ENCODE results near the gene TBL1X. TPM values are rescaled to one million over a fixed set of nuclear protein-coding genes. Genes with fewer than 3 reads are reported as not detected.
"Not testable (repeated sequence)": the region's sequence is repeated elsewhere in the genome, so short reads cannot be mapped to it uniquely, and the experiment has no call there.

The TBL1X gene
- polyA plus RNA-seq, 1 donor (not counting 4 experiments of a cell fraction or from before 2014, with no cell fraction given) = 2.2 TPM

- Histone ChIP-seq H4K20me1 (ENCODE audit: control insufficient read depth, extremely low read depth, insufficient read depth, low read length) (no peaks in the 10 kb centered on the region), H3K36me3 (ENCODE audit: control insufficient read depth in 2 of 2, extremely low read depth in 1 of 2, insufficient read depth in 2 of 2, low read length in 2 of 2) (no peaks in the 10 kb centered on the region), H2AFZ (ENCODE audit: control insufficient read depth, low read length) (no peak overlapping the region), H3K79me2 (ENCODE audit: control insufficient read depth, insufficient read depth, low read length) (no peaks in the 10 kb centered on the region), H3K27me3 (ENCODE audit: control insufficient read depth, extremely low read depth, insufficient read depth, low read length) (no peaks in the 10 kb centered on the region), H3K9me1 (ENCODE audit: control insufficient read depth, extremely low read depth, insufficient read depth, low read length) (no peaks in the 10 kb centered on the region), H3K27ac (ENCODE audit: control insufficient read depth, insufficient read depth, low read length) (no peak overlapping the region), H3K9ac (ENCODE audit: control insufficient read depth, extremely low read depth, insufficient read depth, low read length) (no peak overlapping the region), H3K9me3 (ENCODE audit: control insufficient read depth, low read depth, low read length) (no peaks in the 10 kb centered on the region), H3K4me3 (ENCODE audit: control insufficient read depth in 2 of 3, extremely low read depth in 1 of 3, insufficient read depth in 2 of 3, low read depth in 1 of 3, low read length in 3 of 3) (no peak overlapping the region), H3K4me2 (ENCODE audit: control insufficient read depth, extremely low read depth, insufficient read depth, low read depth, low read length) (no peak overlapping the region), H3K4me1 (ENCODE audit: control insufficient read depth, extremely low read depth, insufficient read depth, low read length) (no peaks in the 10 kb centered on the region)
- FAIRE-seq (no peak), DNase-seq (ENCODE audit: low read depth, low spot score) (no peak)
- TF ChIP-seq EZH2 (IDR thresholded peaks at IDR 0.05; ENCODE audit: low read length) = no peak
- no peak for TF ChIP-seq CTCF (optimal IDR thresholded peaks at IDR 0.05 in 1 of 3, IDR thresholded peaks at IDR 0.05 in 1 of 3, conservative IDR thresholded peaks at IDR 0.05 in 1 of 3; ENCODE audit: extremely low read depth in 1 of 3, insufficient read depth in 2 of 3, low read length in 3 of 3)
- dilution Hi-C loops (cut with MboI; ENCODE audit: extremely low pct_ligation_motif_present, low sequenced_read_pairs) = no loop called here
Measured at GRCh38 chrX:9434051-9434550, 30.8 kb upstream of the TBL1X start.

GRCh38 chrX:9435086-9435485 lies 29.8 kb upstream of the TBL1X start:
- H3K4me3 ChIP-seq (ENCODE audit: control insufficient read depth in 2 of 3, extremely low read depth in 1 of 3, insufficient read depth in 2 of 3, low read depth in 1 of 3, low read length in 3 of 3); H2AFZ ChIP-seq (ENCODE audit: control insufficient read depth, low read length); H3K9me1 ChIP-seq (ENCODE audit: control insufficient read depth, extremely low read depth, insufficient read depth, low read length); H4K20me1 ChIP-seq (ENCODE audit: control insufficient read depth, extremely low read depth, insufficient read depth, low read length); dilution Hi-C loops (cut with MboI; ENCODE audit: extremely low pct_ligation_motif_present, low sequenced_read_pairs); H3K9ac ChIP-seq (ENCODE audit: control insufficient read depth, extremely low read depth, insufficient read depth, low read length); H3K9me3 ChIP-seq (ENCODE audit: control insufficient read depth, low read depth, low read length); H3K4me1 ChIP-seq (ENCODE audit: control insufficient read depth, extremely low read depth, insufficient read depth, low read length); FAIRE-seq; H3K36me3 ChIP-seq (ENCODE audit: control insufficient read depth in 2 of 2, extremely low read depth in 1 of 2, insufficient read depth in 2 of 2, low read length in 2 of 2); H3K27me3 ChIP-seq (ENCODE audit: control insufficient read depth, extremely low read depth, insufficient read depth, low read length); H3K27ac ChIP-seq (ENCODE audit: control insufficient read depth, insufficient read depth, low read length); H3K4me2 ChIP-seq (ENCODE audit: control insufficient read depth, extremely low read depth, insufficient read depth, low read depth, low read length); H3K79me2 ChIP-seq (ENCODE audit: control insufficient read depth, insufficient read depth, low read length); DNase-seq (ENCODE audit: low read depth, low spot score): not testable (repeated sequence)

GRCh38 chrX:9436812-9437211 lies 28.0 kb upstream of the TBL1X start:
- FAIRE-seq (no peak), DNase-seq (ENCODE audit: low read depth, low spot score) (no peak)
- no peaks in the 10 kb centered on the region for H3K4me1 ChIP-seq (ENCODE audit: control insufficient read depth, extremely low read depth, insufficient read depth, low read length)
- no peaks in the 10 kb centered on the region for H3K9me3 ChIP-seq (ENCODE audit: control insufficient read depth, low read depth, low read length)
- H3K27me3 ChIP-seq (ENCODE audit: control insufficient read depth, extremely low read depth, insufficient read depth, low read length) = no peaks in the 10 kb centered on the region
- H3K79me2 ChIP-seq (ENCODE audit: control insufficient read depth, insufficient read depth, low read length) = no peaks in the 10 kb centered on the region
- H2AFZ ChIP-seq (ENCODE audit: control insufficient read depth, low read length) = no peak overlapping the region
- H3K4me3 ChIP-seq (ENCODE audit: control insufficient read depth in 2 of 3, extremely low read depth in 1 of 3, insufficient read depth in 2 of 3, low read depth in 1 of 3, low read length in 3 of 3) = no peak overlapping the region
- no peaks in the 10 kb centered on the region for H3K36me3 ChIP-seq (ENCODE audit: control insufficient read depth in 2 of 2, extremely low read depth in 1 of 2, insufficient read depth in 2 of 2, low read length in 2 of 2)
- H3K9ac ChIP-seq (ENCODE audit: control insufficient read depth, extremely low read depth, insufficient read depth, low read length) = no peak overlapping the region
- no peaks in the 10 kb centered on the region for H4K20me1 ChIP-seq (ENCODE audit: control insufficient read depth, extremely low read depth, insufficient read depth, low read length)
- dilution Hi-C loops (cut with MboI; ENCODE audit: extremely low pct_ligation_motif_present, low sequenced_read_pairs) = no loop called here
- H3K4me2 ChIP-seq (ENCODE audit: control insufficient read depth, extremely low read depth, insufficient read depth, low read depth, low read length) = no peak overlapping the region
- H3K27ac ChIP-seq (ENCODE audit: control insufficient read depth, insufficient read depth, low read length) = no peak overlapping the region
- H3K9me1 ChIP-seq (ENCODE audit: control insufficient read depth, extremely low read depth, insufficient read depth, low read length) = no peaks in the 10 kb centered on the region
- TF ChIP-seq EZH2 (IDR thresholded peaks at IDR 0.05; ENCODE audit: low read length) = no peak
- no peak for TF ChIP-seq CTCF (optimal IDR thresholded peaks at IDR 0.05 in 1 of 3, IDR thresholded peaks at IDR 0.05 in 1 of 3, conservative IDR thresholded peaks at IDR 0.05 in 1 of 3; ENCODE audit: extremely low read depth in 1 of 3, insufficient read depth in 2 of 3, low read length in 3 of 3)

All from keratinocyte (primary cell).